UCSD-AML1 (cell line): Measurements from ENCODE around the gene RPL10.

Source experiments
- DNase-seq: peaks from one replicate; lab custom pipeline; 2025; ENCODE audit not compliant: unreplicated experiment; lab: John Stamatoyannopoulos, UW

RPL10 gene

DNA sequence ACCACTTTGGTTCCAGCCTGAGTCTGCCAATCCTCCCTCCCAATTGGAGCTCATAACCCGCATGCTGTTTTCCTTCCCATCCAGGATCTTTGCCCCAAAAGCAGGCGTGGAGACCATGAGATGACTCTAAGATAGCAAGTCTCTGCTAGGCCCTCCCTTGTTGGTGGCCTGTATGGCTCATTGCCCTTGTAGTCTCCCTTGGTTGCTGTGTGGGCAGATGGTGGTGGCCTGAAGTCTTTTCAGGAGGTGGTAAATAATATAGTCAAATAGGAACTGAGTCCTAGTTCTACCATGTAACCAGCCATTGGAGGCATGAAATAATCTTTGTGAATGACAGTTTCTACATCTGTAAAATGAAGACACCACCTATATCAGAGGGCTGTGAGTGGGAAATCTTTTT lies 31.5 kb downstream of the RPL10 start:
- DNase-seq, result no peak

DNA sequence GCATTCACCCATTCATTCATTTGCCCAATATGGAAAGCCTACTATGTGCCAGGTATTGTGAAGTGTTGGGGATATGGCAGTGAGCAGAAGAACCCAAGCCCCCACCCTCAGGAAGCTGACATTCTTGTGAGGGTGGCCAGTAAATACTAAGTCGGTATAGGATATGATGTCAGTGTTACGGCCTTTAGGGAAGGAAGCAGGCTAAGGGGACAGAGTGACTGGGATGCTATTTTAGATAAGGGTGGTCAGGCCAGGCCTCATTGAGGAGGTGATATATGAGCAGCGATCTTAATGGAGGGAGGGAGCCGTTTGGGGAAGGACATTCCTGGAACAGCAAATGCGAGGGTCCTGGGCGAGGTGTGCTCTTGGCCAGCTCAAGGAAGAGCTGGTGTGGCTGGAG lies 32.3 kb downstream of the RPL10 start:
- no peak for DNase-seq

DNA sequence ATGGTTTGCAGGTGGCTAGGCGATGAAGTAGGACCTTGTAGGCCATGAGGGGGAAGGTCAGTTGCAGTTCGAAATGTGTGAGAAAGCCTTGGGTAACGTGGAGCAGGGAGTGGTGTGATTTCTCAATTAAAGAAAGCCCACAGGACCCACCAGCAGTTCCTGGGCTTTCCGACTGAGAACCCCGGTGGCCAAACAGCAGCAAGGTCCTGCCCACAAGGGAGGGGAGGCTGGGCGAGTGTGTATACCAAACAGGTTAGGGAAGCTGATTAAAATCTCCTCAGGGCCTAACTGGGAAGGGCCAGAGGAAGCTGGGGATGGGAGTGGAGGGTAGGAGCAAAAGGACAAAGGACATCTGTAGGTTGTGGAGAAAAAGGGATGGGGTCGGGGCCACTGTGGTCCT lies 32.7 kb downstream of the RPL10 start:
- DNase-seq, result no peak

DNA sequence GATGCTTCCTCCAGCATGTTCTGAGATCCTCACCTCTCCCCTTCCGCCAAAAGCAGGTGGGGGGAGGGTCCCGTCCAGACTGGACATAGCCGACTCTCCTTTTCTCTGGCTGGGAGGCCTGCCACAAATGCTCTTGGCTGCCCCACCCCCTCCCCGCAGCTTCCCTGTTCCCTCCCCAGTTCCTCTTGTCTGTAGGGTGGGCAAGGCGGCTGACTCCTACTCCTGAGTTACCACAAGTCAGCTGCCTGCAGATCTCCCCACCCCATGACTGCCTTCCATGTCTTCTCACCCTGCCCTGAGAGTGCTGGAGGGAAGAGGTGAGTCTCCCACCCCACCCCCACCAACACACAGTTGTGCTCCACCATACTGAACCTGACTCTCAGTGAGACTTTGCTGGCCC lies 33.2 kb downstream of the RPL10 start:
- DNase-seq, result peak; percentile 32

DNA sequence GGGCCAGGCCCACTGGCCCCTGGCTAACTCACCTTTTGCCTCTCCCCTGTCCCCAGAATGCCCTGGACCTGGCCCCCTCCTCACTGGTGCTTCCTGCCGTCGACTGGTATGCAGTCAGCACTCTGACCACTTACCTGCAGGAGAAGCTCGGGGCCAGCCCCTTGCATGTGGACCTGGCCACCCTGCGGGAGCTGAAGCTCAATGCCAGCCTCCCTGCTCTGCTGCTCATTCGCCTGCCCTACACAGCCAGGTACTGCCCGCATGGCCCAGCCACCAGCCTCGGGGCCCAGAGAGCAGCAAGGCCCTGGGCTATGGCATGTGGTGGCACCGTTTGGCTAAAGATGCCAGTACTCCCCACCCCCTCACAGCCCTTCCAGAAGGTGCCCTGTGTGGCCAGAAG lies 34.0 kb downstream of the RPL10 start:
- DNase-seq, result no peak

DNA sequence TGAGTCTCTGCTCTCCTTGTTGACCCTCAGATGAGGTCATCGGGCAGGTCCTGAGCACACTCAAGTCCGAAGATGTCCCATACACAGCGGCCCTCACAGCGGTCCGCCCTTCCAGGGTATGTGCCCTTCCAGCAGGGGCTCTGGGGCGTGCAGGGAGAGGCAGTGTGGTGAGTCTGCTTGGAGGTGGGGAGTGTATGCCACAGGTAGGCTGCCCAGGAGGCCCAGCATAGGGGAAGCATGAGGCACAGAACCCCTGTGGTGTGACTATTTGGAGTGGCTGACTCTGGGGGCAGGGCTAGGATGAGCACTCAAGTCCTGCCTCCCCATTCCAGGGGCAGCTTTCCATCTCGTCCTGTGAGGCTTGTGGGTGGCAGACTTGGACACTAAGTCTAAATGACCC lies 35.4 kb downstream of the RPL10 start:
- DNase-seq, result no peak

DNA sequence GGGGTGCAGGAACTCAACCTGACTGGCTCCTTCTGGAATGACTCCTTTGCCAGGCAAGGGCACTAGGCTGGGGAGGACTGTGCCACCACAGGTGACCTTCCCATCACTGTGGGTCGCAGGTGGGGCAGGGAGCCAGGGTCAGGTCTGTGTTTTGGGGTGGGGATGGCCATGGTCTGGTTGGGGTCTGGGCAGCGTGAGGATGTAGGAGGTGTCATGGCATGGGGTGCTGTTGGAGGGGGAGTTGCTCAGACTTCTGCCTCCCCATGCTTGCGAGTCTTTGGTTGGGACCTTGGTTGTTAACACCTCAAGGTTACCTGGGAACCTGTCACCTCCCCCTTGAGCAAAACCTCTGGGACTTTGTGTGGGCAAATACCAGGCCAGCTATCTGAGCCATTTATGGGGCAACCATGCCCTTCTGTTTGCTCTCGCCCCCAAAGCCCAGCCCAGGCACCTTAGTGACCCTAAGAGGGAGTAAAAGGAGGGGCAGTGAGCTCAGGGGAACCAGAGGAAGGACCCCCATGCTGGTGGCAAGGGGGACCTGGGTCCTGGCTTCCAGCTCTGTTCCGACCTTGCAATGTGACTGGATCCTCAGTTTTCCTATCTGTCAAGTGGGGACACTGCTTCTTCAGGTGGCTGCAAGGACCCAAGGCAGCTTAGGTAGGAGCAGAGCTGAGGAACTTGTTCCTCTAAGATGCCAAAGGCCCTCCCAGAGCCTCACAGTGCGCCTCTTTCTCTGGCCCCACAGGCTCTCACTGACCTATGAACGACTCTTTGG lies 36.4 kb downstream of the RPL10 start:
- no peak for DNase-seq

DNA sequence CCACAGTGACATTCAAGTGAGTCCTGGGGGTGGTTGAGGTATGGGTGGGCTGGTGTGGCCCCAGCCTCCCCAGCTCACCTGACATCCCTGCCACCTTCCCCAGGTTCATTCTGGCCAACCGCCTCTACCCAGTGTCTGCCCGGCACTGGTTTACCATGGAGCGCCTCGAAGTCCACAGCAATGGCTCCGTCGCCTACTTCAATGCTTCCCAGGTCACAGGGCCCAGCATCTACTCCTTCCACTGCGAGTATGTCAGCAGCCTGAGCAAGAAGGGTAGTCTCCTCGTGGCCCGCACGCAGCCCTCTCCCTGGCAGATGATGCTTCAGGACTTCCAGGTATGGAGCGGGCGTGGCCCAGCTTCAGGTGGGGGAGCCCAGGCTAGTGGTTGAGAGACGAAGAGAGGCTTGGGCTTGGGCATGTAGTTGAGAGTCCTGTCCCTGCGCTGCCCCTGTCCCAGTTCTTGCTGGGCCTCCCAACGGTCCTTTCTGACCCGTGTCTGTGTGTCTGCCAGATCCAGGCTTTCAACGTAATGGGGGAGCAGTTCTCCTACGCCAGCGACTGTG lies 37.1 kb downstream of the RPL10 start:
- no peak for DNase-seq

DNA sequence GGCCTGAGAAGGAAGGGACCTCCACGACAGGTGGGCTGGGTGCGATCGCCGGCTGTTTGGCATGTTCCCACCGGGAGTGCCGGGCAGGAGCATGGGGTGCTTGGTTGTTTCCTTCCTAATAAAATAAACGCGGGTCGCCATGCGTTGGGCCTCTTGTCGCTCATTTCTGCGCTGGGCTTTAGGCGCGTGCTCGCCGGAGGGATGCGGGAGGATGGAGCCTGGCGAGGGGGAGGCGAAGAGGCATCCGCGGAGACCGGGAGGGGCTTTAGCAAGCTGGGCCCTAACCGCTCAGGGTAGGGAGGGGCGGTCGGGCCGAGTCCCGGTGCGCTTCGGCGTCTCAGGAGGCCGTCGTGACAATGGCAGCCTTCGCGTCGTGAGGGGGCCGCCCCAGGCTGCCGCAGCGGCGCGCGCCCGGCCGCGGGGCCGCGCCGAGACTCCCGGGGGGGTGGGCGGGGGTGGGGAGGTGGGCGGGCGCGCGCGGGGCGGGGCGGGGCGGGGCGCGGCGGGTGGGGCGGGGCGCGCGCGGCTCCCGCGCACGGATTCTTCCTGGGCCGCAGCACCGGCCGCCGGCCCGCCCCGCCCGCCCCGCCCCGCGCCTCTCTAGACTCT lies 38.3 kb downstream of the RPL10 start:
- DNase-seq, result no peak

DNA sequence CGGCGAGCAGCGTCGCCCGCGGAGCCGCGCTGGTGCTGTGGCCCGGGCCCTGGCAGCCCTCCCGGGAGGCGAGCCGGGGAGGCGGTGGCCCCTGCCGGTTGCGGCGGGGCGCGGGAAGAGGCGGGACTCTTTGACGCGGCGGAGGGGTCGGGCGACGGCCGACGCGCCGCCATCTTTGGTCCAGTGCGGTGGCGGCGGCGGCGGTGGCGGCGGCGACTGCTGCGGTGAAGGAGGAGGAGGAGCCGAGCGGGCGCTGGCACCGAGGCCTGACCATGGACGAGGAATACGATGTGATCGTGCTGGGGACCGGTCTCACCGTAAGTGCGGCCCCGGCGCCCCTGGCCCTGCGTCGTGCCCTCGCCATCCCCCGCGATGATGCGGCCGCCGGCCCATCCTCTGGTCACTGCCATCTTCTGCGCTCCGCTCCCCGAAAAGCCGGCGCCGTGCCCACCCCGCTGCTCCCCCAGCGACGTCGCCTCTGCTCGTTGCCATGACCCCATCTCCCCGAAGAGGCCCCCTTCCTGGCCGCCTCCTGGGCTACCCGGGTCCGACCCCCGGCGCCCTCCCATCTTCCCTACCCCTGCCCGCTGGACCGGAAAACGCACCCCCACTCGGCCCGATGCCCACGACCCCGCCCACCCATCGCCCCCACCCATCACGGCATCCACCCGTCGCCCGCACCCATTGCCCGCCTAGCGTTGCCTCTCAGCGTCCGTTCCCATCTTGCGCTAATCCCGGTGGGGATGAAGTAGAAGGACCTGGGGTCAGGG lies 39.0 kb downstream of the RPL10 start, which contains the start of gene GDI1:
GDI1 (plus strand) TSS at position 172 of the 770 bp plus-strand sequence; CDS start at position 273, 101 bp downstream.
- DNase-seq, result peak; percentile 47

DNA sequence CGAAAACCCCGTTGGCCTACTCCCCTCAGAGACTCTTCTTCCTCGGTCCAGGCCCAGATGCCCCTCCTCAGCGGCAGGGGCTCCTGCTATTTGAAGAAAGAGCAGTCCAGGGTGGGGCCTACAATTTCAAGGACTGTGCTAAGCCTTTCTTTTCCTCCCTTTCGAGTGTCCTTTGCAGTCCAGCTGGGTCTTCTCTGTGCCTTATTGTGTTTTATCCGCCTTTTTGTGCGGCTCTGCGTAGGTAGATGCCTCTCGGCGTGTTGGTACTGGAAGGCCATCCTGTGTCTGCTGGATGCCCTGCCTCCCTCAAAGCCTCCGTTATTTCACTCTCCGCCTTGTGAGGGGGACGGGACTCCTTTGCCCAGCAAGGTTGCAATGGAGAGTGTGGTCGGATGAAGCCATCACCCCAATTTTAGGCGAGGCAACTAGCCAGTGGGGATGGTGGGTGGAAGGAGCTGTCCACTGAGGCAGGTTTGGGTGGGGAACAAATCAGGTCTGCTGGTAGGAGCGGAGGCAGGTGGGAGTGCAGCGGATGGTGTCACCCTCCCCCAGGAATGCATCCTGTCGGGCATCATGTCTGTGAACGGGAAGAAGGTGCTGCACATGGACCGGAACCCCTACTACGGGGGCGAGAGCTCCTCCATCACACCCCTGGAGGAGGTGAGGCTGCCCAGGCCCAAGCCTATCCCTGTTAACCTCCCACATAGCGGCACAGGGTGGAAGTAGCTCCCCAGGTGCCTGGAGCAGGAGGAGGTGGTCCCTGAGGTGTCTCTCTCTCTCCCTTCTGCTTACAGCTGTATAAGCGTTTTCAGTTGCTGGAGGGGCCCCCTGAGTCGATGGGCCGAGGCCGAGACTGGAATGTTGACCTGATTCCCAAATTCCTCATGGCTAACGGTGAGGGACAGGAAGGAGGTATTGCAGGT lies 40.1 kb downstream of the RPL10 start:
- DNase-seq, result no peak

DNA sequence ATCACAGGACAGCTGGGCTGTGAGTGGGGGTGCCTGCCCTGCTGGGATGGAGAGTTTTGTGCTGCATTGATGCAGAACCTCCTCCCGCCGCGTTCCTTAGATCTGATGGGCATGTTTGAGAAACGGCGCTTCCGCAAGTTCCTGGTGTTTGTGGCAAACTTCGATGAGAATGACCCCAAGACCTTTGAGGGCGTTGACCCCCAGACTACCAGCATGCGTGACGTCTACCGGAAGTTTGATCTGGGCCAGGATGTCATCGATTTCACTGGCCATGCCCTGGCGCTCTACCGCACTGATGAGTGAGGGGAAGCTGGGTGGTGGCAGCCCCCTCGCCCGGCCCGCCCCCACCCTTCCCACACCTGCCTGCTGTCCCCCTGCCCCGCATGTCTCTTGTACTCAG lies 41.7 kb downstream of the RPL10 start:
- no peak for DNase-seq

DNA sequence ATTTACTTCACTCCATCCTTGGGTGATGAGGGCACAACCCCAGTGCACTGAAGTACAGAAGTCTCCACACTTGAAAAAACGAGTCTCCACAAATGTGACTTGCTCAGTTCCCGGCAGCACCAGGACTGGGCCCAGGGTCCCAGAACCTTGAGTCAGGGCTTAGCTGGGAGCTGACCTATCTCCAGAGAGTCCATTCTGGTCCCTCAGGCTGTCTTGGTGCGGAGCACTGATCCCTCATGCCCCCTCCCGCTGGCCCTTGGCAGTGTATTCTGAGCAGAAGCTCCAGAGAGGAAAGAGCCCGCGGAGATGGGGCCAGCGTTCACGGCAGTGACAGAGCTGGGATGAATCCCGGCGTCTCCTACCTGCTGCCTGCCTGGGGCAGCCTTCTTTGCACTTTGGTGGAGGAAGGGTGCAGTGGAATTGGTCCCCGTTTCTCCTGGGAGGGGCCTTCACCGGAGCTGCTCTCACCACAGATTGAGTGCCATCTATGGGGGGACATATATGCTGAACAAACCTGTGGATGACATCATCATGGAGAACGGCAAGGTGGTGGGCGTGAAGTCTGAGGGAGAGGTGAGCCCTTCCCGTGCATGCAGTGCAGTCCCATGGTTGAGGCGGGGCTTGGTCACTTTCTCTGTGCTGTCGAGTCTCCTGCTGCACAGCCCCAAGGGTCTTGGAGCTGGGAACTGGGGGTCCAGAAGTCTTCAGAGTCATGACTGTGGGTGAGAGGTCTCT lies 42.6 kb downstream of the RPL10 start:
- DNase-seq, result no peak

DNA sequence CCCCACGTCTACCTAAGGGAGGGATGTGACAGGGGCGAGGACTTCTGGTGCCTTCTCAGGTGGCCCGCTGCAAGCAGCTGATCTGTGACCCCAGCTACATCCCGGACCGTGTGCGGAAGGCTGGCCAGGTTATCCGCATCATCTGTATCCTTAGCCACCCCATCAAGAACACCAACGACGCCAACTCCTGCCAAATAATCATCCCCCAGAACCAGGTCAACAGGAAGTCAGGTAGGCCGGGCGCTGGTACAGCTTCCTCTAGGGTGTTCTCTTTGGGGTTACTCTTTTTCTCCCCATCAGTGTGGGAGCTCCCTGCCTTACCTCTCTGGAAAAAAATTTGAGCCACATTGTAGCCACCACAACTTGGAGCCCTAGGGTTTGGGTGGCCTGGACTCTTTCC lies 43.4 kb downstream of the RPL10 start:
- no peak for DNase-seq

DNA sequence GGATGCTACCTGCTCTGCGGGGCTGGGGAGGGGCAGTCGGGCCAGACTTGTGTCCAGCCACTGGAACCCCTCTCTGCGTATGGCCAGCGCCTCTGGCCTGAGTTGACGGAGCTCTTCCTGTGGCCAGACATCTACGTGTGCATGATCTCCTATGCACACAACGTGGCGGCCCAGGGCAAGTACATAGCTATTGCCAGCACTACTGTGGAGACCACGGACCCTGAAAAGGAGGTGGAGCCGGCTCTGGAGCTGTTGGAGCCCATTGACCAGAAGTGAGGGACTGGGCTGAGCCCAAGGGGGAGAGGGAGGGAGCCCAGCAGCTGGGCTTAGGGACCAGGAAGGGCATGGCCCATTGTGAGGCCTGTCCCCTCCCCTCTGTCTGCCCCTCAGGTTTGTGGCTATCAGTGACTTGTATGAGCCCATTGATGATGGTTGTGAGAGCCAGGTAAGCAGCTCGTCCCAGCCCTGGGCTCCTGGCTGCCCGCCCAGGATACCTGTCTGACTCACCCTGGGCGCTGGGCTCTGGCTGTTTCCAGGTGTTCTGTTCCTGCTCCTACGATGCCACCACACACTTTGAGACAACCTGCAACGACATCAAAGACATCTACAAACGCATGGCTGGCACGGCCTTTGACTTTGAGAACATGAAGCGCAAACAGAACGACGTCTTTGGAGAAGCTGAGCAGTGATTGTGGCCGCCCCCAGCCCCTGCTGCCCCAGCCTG lies 44.0 kb downstream of the RPL10 start:
- no peak for DNase-seq

DNA sequence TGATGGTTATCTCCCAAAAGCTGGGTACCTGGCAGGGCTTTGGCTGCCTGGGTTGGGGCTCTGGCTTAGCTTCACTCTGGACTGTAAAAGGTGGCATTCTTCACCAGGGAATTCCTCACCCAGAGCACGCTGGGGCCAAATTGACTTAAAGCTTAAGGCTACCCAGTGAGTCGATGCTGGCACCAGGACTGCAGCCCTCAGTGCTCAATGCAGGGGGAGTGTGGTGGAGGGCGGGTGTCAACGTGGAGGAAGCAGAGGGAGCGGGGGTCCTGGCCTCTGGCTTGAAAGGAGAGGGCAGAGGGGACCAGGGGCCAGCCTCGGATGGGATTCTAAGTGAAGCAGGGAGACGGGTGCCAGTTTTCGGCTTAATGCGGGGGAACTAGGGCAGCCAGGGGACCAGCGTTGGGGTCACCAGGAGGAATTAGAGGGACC lies 45.3 kb downstream of the RPL10 start:
- no peak for DNase-seq

DNA sequence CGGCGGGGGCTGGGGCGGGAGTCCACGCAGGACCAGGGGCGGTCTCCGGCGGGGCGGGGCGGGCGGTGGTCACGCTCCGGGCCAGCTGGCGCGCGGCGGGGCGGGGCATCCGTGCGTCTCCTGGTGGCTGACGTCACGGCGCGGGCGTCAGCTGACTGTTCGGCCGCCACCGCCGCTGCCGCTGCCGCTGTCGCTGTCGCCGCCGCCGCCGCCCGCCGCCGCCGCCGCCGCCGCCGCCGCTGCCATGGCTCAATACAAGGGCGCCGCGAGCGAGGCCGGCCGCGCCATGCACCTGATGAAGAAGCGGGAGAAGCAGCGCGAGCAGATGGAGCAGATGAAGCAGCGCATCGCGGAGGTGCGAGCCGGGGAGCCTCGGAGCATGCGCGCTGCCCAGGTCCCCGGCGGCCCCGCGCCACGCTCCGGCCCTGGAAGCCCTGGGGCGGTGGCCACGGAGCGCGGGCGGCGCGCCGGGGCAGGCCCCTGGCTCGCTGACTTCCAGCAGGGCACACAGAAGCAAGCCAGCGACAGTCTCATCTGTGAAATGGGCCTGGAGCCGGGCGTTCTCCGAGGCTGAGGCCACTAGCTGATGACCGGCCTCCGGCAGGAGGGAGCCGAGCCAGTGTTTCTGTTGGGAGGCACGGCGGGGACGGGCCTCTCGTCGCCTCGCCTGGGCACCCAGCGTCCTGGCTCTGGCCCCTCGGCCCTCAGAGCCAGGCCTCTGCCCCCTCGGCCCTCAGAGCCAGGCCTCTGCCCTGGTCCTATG lies 46.0 kb downstream of the RPL10 start, which contains the start of gene FAM50A:
FAM50A (plus strand) TSS at position 150 of the 763 bp plus-strand sequence; CDS start at position 245, 95 bp downstream.
- DNase-seq, result peak; percentile 70

DNA sequence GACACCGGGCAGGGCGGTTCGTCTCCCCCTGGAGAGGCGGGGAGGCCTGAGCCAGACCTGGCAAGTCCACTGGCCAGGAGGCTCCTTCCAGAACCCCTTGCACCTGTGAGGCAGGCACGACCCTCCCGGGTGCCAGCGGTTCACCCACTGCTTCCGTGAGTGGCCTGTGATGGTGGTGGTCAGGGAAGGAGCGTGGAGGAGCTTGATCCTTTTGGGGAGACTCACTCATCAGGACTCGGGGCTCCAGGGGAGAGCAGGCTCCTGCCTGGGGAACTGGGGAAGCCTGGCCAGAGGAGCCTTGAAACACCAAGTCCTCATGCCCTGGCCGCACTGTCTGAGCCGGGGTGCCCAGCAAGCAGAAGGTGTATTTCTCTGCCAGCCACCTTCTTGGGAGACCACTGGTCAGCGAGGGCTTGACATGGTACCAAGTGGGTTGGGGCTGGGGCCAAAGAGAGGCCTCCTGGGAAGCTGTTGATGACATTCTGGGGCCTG lies 46.6 kb downstream of the RPL10 start:
- DNase-seq, result no peak
